Measurements from ENCODE around the gene PTPN14. TPM values are rescaled to one million over a fixed set of nuclear protein-coding genes. Genes with fewer than 3 reads are reported as not detected.
A peak's percentile ranks its signal among the peaks of the same experiment; 100 is the strongest.

PTPN14 gene
- total and polyA plus RNA-seq, 4 donors, result 7.3 to 50.5 (median 28.2) TPM

DNA sequence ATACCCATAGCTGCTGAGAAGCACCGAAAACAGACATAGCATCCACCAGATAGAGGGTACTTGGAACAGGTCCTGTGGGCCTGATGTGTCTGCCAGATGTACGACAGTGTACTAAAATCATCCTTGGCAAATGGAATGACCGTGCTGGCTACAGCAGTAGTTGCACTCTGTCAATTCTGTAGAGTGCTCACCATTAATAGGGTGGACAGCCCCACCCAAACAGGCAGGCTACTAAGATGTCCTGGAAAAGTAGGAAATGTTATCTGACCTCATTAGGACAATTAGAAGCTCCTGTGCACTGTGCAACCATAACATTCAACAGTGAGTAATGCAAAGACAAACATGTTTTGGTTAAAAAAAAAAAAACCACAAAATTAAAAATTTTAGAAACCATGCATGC, 106.2 kb downstream of the PTPN14 start:
- Histone ChIP-seq H3K36me3 (ENCODE audit: control insufficient read depth in 1 of 2, insufficient read depth in 2 of 2, low read length in 1 of 2) (no peaks in the 10 kb centered on the region), H3K9me3 (ENCODE audit: control insufficient read depth, low read length) (no peaks in the 10 kb centered on the region), H3K27ac (ENCODE audit: low read depth in 1 of 2, low read length in 2 of 2) (peak overlapping the region in 1 of 2 donors; percentile 18), H3K27me3 (ENCODE audit: control insufficient read depth in 1 of 2, insufficient read depth in 2 of 2, low read length in 1 of 2) (no peaks in the 10 kb centered on the region), H3K4me3 (ENCODE audit: low read length in 2 of 2) (no peak overlapping the region), H3K4me1 (ENCODE audit: control insufficient read depth in 1 of 2, insufficient read depth in 2 of 2, low read length in 2 of 2) (peaks cover 0 to 2% of the 10 kb centered on the region in 2 donors)
- ATAC-seq (ENCODE audit: low FRiP score), result peak; percentile 52
- intact Hi-C loops (cut with DNase I), result no loop called here
- DNase-seq, result no peak
- WGBS, 2 donors, result 85 to 86% methylated on average over 3 of the region's 3 CpGs

DNA sequence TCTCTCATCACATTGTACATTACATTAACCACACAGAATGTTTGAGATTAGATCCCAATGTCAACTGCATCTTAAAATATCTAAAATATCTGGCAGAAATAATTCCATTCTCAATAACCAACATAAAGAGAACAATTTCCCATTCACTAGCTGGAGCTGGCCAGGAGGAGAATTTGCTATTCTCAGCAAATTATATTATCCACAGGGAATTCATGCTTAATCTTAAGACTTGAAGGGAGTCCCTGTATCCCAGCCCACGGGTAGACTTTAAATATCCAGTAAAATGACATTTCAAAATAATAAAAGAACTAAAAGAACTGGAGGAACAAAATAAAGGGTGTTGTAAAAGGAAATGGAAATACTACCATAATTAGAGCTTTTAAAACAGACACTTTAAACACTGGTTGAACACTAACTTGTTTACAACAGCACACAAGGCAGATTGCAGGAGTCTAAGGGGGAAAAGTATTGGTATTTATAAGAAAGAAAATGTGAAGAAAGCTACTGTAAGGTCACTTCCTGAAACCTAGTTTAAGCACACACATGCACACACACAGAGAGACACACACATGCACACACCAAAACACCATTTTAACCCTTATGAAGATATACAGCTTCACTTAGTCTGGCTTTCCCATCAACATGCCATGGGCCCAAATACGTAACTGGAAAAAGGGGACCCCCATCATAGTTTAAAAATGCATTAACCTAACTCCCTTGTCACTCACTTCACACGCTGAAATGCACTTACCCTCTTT, 107.0 kb downstream of the PTPN14 start:
- Histone ChIP-seq H3K4me3 (ENCODE audit: low read length in 2 of 2) (no peak overlapping the region), H3K4me1 (ENCODE audit: control insufficient read depth in 1 of 2, insufficient read depth in 2 of 2, low read length in 2 of 2) (peaks cover 0 to 2% of the 10 kb centered on the region in 2 donors), H3K27me3 (ENCODE audit: control insufficient read depth in 1 of 2, insufficient read depth in 2 of 2, low read length in 1 of 2) (no peaks in the 10 kb centered on the region), H3K36me3 (ENCODE audit: control insufficient read depth in 1 of 2, insufficient read depth in 2 of 2, low read length in 1 of 2) (no peaks in the 10 kb centered on the region), H3K27ac (ENCODE audit: low read depth in 1 of 2, low read length in 2 of 2) (no peak overlapping the region), H3K9me3 (ENCODE audit: control insufficient read depth, low read length) (no peaks in the 10 kb centered on the region)
- 26 to 47% methylated on average over 3 of the region's 3 CpGs for WGBS, 2 donors
- ATAC-seq (ENCODE audit: low FRiP score), result no peak
- intact Hi-C loops (cut with DNase I), result no loop called here
- DNase-seq, result no peak

DNA sequence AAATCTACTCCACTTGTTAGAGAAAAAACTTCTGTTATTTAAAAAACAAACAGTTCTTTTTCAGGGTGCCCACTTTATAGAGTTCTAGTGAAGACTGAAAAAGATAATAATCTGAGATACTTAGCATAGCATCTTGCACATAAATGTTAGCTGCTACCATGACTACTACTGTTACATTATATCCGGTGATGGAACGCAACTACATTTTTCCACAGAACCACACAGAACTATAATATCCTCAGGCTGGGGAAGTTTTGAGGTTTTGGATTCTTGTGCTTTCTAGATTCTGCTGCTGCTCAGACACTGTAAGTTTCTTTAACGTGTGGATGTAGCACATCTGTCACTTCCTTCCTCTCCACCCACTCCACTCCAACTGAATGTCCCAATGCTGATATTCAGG, 110.3 kb downstream of the PTPN14 start:
- WGBS, 2 donors, result 81 to 86% methylated on average over 3 of the region's 3 CpGs
- H3K27ac ChIP-seq (ENCODE audit: low read depth in 1 of 2, low read length in 2 of 2), result no peak overlapping the region
- peaks cover 0 to 2% of the 10 kb centered on the region in 2 donors for H3K4me1 ChIP-seq (ENCODE audit: control insufficient read depth in 1 of 2, insufficient read depth in 2 of 2, low read length in 2 of 2)
- no peak for DNase-seq
- H3K36me3 ChIP-seq (ENCODE audit: control insufficient read depth in 1 of 2, insufficient read depth in 2 of 2, low read length in 1 of 2), result no peaks in the 10 kb centered on the region
- no peaks in the 10 kb centered on the region for H3K9me3 ChIP-seq (ENCODE audit: control insufficient read depth, low read length)
- intact Hi-C loops (cut with DNase I), result no loop called here
- no peak overlapping the region for H3K4me3 ChIP-seq (ENCODE audit: low read length in 2 of 2)
- no peak for ATAC-seq (ENCODE audit: low FRiP score)
- no peaks in the 10 kb centered on the region for H3K27me3 ChIP-seq (ENCODE audit: control insufficient read depth in 1 of 2, insufficient read depth in 2 of 2, low read length in 1 of 2)

DNA sequence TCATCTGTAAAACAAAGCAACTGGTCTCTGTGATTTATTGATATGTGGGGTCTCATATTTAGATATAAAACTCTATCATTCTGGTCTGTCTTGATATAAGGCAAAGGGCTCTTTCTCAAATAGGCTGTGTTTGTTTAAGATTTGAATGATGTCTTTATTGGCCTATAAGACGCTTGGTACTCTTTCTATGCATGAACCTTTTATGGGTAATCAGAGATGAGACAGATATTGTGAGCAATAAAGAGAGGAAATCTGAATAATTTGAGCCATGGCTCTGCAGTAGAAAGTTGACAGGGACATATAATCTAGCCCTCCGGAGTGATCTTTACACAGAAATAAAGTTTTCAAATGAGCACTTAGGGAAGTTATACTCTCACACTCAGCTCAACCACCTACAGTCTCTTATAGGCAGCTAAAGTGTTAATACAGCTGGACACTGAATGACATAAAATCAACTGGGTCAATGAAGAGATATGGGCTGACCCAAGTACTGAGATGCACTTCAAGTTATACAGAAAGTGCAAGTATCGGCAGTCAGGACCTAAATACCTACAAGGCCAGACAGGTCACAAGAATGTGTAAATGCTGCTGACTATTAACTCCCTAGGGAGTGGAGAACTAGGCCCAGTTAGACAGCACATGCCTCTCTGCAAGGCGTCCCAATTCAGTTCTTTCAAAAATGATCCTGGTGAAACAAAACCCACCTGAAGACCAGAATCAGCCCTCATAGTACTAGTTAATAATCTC, 111.0 kb downstream of the PTPN14 start:
- Histone ChIP-seq H3K4me3 (ENCODE audit: low read length in 2 of 2) (no peak overlapping the region), H3K4me1 (ENCODE audit: control insufficient read depth in 1 of 2, insufficient read depth in 2 of 2, low read length in 2 of 2) (peaks cover 0 to 2% of the 10 kb centered on the region in 2 donors), H3K27ac (ENCODE audit: low read depth in 1 of 2, low read length in 2 of 2) (peak overlapping the region; percentile 54 to 87), H3K9me3 (ENCODE audit: control insufficient read depth, low read length) (no peaks in the 10 kb centered on the region), H3K36me3 (ENCODE audit: control insufficient read depth in 1 of 2, insufficient read depth in 2 of 2, low read length in 1 of 2) (no peaks in the 10 kb centered on the region), H3K27me3 (ENCODE audit: control insufficient read depth in 1 of 2, insufficient read depth in 2 of 2, low read length in 1 of 2) (no peaks in the 10 kb centered on the region)
- peak; percentile 40 for ATAC-seq (ENCODE audit: low FRiP score)
- no peak for DNase-seq
- WGBS, 2 donors, result 61% methylated on average over 4 of the region's 4 CpGs
- intact Hi-C loops (cut with DNase I), result no loop called here

- WGBS, 2 donors, result 16 to 24% methylated on average over 12 of the region's 12 CpGs
- DNase-seq (no peak), ATAC-seq (ENCODE audit: low FRiP score) (peak; percentile 41)
- peak overlapping the region in 1 of 2 donors; percentile 38 for H3K4me3 ChIP-seq (ENCODE audit: low read length in 2 of 2)
- peaks cover 0 to under 1% of the 10 kb centered on the region in 2 donors for H3K4me1 ChIP-seq (ENCODE audit: control insufficient read depth in 1 of 2, insufficient read depth in 2 of 2, low read length in 2 of 2)
- H3K27ac ChIP-seq (ENCODE audit: low read depth in 1 of 2, low read length in 2 of 2), result peak overlapping the region; percentile 54 to 87
- no peaks in the 10 kb centered on the region for H3K9me3 ChIP-seq (ENCODE audit: control insufficient read depth, low read length)
- intact Hi-C loops (cut with DNase I), result no loop called here
- no peaks in the 10 kb centered on the region for H3K27me3 ChIP-seq (ENCODE audit: control insufficient read depth in 1 of 2, insufficient read depth in 2 of 2, low read length in 1 of 2)
- no peaks in the 10 kb centered on the region for H3K36me3 ChIP-seq (ENCODE audit: control insufficient read depth in 1 of 2, insufficient read depth in 2 of 2, low read length in 1 of 2)
These were observed 111.9 kb downstream of the PTPN14 start for GRCh38 chr1:214439352-214440119.

DNA sequence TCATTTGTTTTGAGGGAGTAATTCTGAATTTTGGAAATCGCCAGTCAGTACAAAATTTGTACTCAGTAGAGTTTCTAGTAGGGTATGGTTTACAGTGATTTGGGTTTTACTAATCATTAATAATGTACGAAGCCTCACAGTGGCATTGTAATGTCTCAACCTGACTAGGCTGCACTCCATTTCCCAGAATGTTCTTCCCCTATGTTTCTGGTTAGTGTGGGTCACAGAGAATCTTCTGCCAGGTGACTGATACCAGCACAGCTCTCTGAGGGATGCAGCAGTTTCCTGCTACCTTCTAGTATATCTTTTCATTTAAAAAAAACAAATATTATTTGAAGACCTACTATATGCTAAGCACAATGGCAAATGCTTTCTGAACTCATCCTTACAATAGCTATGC, 112.9 kb downstream of the PTPN14 start:
- Histone ChIP-seq H3K36me3 (ENCODE audit: control insufficient read depth in 1 of 2, insufficient read depth in 2 of 2, low read length in 1 of 2) (no peaks in the 10 kb centered on the region), H3K4me1 (ENCODE audit: control insufficient read depth in 1 of 2, insufficient read depth in 2 of 2, low read length in 2 of 2) (no peaks in the 10 kb centered on the region), H3K27me3 (ENCODE audit: control insufficient read depth in 1 of 2, insufficient read depth in 2 of 2, low read length in 1 of 2) (no peaks in the 10 kb centered on the region), H3K9me3 (ENCODE audit: control insufficient read depth, low read length) (no peaks in the 10 kb centered on the region), H3K27ac (ENCODE audit: low read depth in 1 of 2, low read length in 2 of 2) (peak overlapping the region in 1 of 2 donors; percentile 14), H3K4me3 (ENCODE audit: low read length in 2 of 2) (no peak overlapping the region)
- no peak for DNase-seq
- intact Hi-C loops (cut with DNase I), result no loop called here
- 93 to 98% methylated on average over 2 of the region's 2 CpGs for WGBS, 2 donors
- no peak for ATAC-seq (ENCODE audit: low FRiP score)

- intact Hi-C loops (cut with DNase I), result no loop called here
These were observed 113.3 kb downstream of the PTPN14 start for GRCh38 chr1:214438075-214438474.

GRCh38 chr1:214435867-214436266, 115.5 kb downstream of the PTPN14 start:
- Histone ChIP-seq H3K4me3 (ENCODE audit: low read length in 2 of 2) (no peak overlapping the region), H3K4me1 (ENCODE audit: control insufficient read depth in 1 of 2, insufficient read depth in 2 of 2, low read length in 2 of 2) (peaks cover 0 to 1% of the 10 kb centered on the region in 2 donors), H3K36me3 (ENCODE audit: control insufficient read depth in 1 of 2, insufficient read depth in 2 of 2, low read length in 1 of 2) (no peaks in the 10 kb centered on the region), H3K27me3 (ENCODE audit: control insufficient read depth in 1 of 2, insufficient read depth in 2 of 2, low read length in 1 of 2) (no peaks in the 10 kb centered on the region), H3K9me3 (ENCODE audit: control insufficient read depth, low read length) (no peaks in the 10 kb centered on the region), H3K27ac (ENCODE audit: low read depth in 1 of 2, low read length in 2 of 2) (no peak overlapping the region)
- 96% methylated on average over 4 of the region's 4 CpGs for WGBS, 2 donors
- DNase-seq, result no peak
- ATAC-seq (ENCODE audit: low FRiP score), result no peak
- intact Hi-C loops (cut with DNase I), result no loop called here

More at GRCh38 chr1:214438075-214438474, 113.3 kb downstream of the PTPN14 start:
- H3K4me3 ChIP-seq (ENCODE audit: low read length in 2 of 2), result no peak overlapping the region
- no peaks in the 10 kb centered on the region for H3K9me3 ChIP-seq (ENCODE audit: control insufficient read depth, low read length)
- no peaks in the 10 kb centered on the region for H3K4me1 ChIP-seq (ENCODE audit: control insufficient read depth in 1 of 2, insufficient read depth in 2 of 2, low read length in 2 of 2)
- ATAC-seq (ENCODE audit: low FRiP score), result no peak
- no peaks in the 10 kb centered on the region for H3K27me3 ChIP-seq (ENCODE audit: control insufficient read depth in 1 of 2, insufficient read depth in 2 of 2, low read length in 1 of 2)
- no peak overlapping the region for H3K27ac ChIP-seq (ENCODE audit: low read depth in 1 of 2, low read length in 2 of 2)
- 94 to 95% methylated on average over 6 of the region's 6 CpGs for WGBS, 2 donors
- no peak for DNase-seq
- H3K36me3 ChIP-seq (ENCODE audit: control insufficient read depth in 1 of 2, insufficient read depth in 2 of 2, low read length in 1 of 2), result no peaks in the 10 kb centered on the region

Data from aorta (tissue), 5 donors.